Vagina (tissue), 2 donors: ENCODE data around the gene XPOT.

Experiments used
- POLR2A ChIP-seq, 2 donors: fragments of 450-650 bp; IDR thresholded peaks; one replicate each; pipeline ENCODE4 v1.6.1; 2017; ENCODE audit warnings: antibody characterized with exemption in 2 of 2, mild to moderate bottlenecking in 2 of 2, moderate library complexity in 2 of 2
- POLR2AphosphoS5 ChIP-seq, 2 donors: sonication (generic); formaldehyde crosslinking; IDR thresholded peaks; one replicate each; pipeline ENCODE4 v1.9.0; 2017; ENCODE audit warnings: antibody characterized with exemption in 2 of 2, mild to moderate bottlenecking in 2 of 2, low read depth in 1 of 2; ENCODE audit not compliant: insufficient read depth in 1 of 2
- TF ChIP-seq, protein P1 (sequence below), 3 experiments: fragments of 450-650 bp in 2 of 3; fragments of 200-600 bp in 1 of 3; sonication (generic) in 1 of 3; IDR thresholded peaks; one replicate each; pipeline ENCODE4 v1.5.1; 2017 to 2019; ENCODE audit warnings: antibody characterized with exemption in 3 of 3, mild to moderate bottlenecking in 2 of 3, moderate library complexity in 2 of 3

DNA sequence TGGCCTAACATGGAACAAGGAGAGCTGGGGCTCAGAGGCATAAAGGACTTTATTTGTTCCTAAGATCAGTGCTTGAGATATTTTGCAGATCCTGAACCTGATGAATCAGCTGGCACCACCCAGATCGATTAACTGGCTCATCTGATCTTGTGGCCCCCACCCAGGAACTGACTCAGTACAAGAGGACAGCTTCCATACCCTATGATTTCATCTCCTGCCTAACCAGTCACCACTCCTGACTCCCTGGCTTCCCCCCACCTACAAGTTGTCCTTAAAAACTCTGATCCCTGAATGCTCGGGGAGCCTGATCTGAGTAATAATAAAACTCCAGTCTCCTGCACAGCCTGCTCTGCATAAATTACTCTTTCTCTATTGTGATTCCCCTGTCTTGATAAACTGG, 18.7 kb upstream of the XPOT start:
- TF ChIP-seq, protein P1, sequence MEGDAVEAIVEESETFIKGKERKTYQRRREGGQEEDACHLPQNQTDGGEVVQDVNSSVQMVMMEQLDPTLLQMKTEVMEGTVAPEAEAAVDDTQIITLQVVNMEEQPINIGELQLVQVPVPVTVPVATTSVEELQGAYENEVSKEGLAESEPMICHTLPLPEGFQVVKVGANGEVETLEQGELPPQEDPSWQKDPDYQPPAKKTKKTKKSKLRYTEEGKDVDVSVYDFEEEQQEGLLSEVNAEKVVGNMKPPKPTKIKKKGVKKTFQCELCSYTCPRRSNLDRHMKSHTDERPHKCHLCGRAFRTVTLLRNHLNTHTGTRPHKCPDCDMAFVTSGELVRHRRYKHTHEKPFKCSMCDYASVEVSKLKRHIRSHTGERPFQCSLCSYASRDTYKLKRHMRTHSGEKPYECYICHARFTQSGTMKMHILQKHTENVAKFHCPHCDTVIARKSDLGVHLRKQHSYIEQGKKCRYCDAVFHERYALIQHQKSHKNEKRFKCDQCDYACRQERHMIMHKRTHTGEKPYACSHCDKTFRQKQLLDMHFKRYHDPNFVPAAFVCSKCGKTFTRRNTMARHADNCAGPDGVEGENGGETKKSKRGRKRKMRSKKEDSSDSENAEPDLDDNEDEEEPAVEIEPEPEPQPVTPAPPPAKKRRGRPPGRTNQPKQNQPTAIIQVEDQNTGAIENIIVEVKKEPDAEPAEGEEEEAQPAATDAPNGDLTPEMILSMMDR (IDR thresholded peaks at IDR 0.05), result no peak
- TF ChIP-seq POLR2A (IDR thresholded peaks at IDR 0.05) (no peak), POLR2AphosphoS5 (IDR thresholded peaks at IDR 0.05; ENCODE audit: insufficient read depth in 1 of 2, low read depth in 1 of 2) (no peak)
